Fibroblast of the aortic adventitia (primary cell): ENCODE results near the gene IQGAP3. TPM values are rescaled to one million over a fixed set of nuclear protein-coding genes. Genes with fewer than 3 reads are reported as not detected.

ENCODE experiments used
- DNase-seq: peaks from one replicate; pipeline ENCODE4 v3.0.0-alpha.2; 2010; ENCODE audit warnings: low read depth
- H3K4me3 ChIP-seq: 2 replicates; pipeline ENCODE4 v1.5.1; 2011; ENCODE audit warnings: low read depth, mild to moderate bottlenecking, control low read depth, low read length, moderate library complexity
- total RNA-seq: library from RNA; depleted of rRNA; stranded (reverse); fragments of >200 nt; gene quantifications from 2 replicates; pipeline ENCODE4 v1.2.3, GENCODE V29; 2012; ENCODE audit warnings: low replicate concordance
- TF ChIP-seq, protein P1 (sequence below): IDR thresholded peaks from 2 replicates; pipeline ENCODE4 v1.5.1; 2011; ENCODE audit warnings: mild to moderate bottlenecking, low read length, control low read depth, inconsistent platforms; ENCODE audit not compliant: insufficient read depth

Gene IQGAP3
- total RNA-seq, 1 donor = 28.7 TPM

DNA sequence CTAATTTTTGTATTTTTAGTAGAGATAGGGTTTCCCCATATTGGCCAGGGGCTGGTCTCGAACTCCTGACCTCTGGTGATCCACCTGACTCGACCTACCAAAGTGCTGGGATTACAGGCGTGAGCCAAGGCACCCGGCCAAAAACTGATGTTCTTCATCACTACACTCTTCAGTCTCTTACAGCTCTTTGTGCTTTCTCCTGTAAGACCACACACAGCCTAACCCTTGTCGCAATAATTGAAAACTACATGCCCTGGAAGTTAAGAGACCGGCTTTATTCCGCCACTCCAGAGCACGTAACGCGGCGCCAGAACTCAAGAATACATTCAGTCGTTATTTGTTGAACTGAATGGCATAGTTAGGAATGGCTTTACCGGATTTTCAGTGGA is 28.4 kb upstream of the IQGAP3 start:
- TF ChIP-seq, protein P1, sequence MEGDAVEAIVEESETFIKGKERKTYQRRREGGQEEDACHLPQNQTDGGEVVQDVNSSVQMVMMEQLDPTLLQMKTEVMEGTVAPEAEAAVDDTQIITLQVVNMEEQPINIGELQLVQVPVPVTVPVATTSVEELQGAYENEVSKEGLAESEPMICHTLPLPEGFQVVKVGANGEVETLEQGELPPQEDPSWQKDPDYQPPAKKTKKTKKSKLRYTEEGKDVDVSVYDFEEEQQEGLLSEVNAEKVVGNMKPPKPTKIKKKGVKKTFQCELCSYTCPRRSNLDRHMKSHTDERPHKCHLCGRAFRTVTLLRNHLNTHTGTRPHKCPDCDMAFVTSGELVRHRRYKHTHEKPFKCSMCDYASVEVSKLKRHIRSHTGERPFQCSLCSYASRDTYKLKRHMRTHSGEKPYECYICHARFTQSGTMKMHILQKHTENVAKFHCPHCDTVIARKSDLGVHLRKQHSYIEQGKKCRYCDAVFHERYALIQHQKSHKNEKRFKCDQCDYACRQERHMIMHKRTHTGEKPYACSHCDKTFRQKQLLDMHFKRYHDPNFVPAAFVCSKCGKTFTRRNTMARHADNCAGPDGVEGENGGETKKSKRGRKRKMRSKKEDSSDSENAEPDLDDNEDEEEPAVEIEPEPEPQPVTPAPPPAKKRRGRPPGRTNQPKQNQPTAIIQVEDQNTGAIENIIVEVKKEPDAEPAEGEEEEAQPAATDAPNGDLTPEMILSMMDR = no peak
- H3K4me3 ChIP-seq = peak overlapping the region; percentile 94
- no peak for DNase-seq

DNA sequence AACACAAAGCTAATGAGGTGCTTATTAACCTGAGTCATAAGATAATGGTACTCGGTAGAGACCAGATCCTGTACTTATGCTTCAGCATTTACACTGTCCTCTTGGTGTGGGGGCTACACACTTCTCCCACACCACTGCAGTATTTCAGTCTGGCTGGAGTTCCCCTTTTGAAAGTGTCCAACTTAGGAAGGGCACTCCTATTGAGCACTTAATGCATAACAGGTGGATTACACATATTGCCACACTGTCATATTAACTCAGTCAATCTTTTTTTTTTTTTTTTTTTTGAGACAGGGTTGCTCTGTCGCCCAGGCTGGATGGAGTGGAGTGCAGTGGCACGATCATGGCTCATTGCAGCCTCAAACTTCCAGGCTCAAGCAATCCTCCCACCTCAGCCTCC is 27.4 kb upstream of the IQGAP3 start:
- DNase-seq = no peak
- TF ChIP-seq, protein P1 = no peak
- no peak overlapping the region for H3K4me3 ChIP-seq

DNA sequence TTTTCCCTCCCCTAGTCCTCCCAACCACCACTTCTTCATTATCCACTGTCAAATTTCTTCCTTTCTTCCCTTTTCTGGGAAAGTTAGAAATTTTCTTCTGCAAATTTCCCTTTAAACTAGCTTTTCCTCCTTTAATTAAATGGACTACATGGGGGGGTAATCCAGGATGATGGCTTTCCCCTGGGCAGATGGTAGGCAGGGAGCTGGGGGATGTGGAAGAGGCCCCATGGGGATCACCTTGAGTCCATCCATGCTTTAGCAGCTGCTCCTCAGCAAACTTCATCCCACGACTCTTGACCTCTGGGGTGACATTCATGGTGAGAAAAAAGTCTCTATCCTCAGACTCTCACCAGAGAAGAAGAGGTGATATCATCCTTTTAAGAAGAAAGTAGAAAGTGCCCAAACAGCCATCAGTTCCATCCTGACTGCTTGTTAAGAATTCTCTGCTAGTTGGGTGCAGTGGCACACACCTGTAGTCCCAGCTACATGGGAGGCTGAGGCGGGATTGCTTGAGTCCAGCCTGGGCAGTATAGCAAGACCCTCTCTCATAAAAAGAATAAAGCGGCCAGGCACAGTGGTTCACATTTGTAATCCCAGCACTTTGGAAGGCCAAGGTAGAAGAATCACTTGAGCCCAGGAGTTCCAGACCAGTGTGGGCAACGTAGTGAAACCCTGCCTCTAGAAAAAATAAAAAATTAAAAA is 26.5 kb upstream of the IQGAP3 start:
- no peak overlapping the region for H3K4me3 ChIP-seq
- TF ChIP-seq, protein P1 = no peak
- no peak for DNase-seq

DNA sequence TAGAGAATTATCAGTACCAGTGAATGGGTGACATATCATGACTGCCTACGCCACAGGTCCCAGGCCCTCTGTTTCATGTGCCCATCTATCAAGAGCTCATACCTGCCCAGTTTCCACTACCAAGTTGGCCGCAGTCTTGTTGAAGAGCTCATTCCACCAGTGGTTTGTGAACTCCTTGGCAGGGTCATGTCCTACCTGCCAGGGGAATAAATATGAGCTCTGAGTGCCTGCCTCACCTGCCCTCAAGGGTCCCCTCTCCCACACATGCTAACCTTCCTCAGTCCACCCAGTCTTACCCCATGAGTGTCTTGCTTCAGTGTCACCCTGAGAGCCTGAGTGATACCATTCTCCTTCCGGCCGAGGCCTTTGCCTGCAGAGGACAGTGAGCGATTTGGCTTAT is 25.8 kb upstream of the IQGAP3 start:
- DNase-seq = no peak
- TF ChIP-seq, protein P1 = no peak
- no peak overlapping the region for H3K4me3 ChIP-seq

DNA sequence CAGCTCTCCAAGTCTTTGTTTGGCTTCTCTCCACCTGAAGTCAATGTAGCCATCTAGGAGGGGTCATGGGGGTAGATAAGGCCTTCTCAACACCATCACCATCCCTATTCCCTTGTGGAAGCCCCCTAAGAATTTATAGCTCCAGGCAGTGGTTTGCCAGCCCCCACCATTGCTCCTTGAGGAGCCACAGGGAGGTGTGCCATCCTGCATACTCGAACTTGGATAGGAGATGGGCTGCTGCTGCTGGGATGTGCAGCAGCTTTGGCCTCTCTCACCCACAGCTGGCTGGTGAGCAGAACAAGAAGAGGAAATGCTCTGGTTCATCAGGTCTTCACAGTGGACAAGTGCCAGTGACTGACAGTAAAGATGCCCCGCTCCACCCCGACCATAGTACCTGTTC is 24.1 kb upstream of the IQGAP3 start:
- no peak for DNase-seq

DNA sequence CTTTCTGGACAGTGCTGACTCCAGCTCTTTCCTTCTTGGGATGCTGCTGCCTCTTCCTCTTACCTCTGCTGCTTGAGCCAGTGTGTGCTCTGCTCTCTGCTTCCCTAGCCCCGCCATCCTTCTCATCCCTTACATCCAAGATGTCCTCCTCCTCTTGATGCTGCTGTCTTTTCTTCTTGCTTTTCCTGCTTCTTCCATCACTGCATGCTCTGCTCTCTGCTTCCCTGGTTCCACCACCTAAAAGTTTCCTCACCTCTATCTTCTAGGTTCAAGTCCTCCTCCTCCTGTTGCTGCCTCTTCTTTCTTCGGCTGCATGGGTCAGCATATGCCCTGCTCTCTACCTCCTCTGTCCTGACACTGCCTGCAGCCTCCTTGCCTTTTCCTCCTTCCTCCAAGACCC is 22.7 kb upstream of the IQGAP3 start:
- TF ChIP-seq, protein P1 = no peak
- no peak overlapping the region for H3K4me3 ChIP-seq
- no peak for DNase-seq

More for the DNA sequence above, 24.1 kb upstream of the IQGAP3 start:
- TF ChIP-seq, protein P1 = no peak
- no peak overlapping the region for H3K4me3 ChIP-seq

DNA sequence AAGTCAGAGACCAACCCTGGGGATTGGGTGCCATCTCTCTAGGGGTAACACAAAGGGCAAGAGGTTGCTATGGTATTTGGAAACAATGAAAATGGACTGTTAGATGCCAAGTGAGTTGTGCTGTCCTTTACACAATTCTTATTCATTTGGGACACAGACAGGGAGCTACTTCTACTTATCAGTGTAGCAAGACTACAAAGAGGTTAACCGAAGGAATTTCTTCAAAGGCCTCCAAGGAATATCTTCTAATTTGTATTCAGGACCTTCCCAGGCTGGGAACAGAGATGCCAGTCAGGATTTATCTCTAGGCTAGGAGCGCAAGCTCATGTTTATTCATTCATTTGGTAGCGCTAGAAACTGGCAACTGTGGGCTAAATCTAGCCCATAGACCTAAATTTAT is 21.8 kb upstream of the IQGAP3 start:
- TF ChIP-seq, protein P1 = no peak
- no peak for DNase-seq
- H3K4me3 ChIP-seq = no peak overlapping the region
